ENCODE measurements around the gene SKIL.

Gene SKIL

DNA sequence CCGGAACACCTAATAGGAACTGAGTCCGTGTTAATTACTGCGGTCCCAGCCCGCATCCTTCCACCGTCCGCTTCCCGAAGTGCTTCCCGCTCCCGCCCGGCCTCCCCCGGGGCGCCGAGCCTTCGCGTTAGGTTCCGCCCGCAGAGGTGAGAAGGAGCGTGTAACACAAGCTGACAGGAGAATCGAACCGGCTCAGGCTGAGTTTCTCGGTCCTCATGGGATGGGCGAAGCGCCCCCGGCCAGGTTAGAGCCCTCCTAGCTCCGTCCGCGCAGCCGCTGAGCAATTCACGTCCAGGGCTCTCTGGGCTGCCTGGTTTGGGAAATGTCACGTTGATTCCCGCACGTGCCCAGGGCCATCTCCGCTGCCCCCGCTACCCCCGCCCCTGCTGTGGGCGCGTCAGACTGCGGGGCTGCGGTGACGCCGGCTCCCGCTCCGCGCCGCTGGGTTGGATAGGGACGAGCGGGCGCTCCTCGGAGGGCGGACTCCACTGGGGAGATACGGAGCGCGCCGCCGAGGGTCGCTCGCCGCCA is 62.1 kb downstream of the SKIL start:
- TF ChIP-seq, protein P1, sequence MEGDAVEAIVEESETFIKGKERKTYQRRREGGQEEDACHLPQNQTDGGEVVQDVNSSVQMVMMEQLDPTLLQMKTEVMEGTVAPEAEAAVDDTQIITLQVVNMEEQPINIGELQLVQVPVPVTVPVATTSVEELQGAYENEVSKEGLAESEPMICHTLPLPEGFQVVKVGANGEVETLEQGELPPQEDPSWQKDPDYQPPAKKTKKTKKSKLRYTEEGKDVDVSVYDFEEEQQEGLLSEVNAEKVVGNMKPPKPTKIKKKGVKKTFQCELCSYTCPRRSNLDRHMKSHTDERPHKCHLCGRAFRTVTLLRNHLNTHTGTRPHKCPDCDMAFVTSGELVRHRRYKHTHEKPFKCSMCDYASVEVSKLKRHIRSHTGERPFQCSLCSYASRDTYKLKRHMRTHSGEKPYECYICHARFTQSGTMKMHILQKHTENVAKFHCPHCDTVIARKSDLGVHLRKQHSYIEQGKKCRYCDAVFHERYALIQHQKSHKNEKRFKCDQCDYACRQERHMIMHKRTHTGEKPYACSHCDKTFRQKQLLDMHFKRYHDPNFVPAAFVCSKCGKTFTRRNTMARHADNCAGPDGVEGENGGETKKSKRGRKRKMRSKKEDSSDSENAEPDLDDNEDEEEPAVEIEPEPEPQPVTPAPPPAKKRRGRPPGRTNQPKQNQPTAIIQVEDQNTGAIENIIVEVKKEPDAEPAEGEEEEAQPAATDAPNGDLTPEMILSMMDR (IDR thresholded peaks at IDR 0.05), result no peak
- H3K4me3 ChIP-seq, result peak overlapping the region; percentile 75
- DNase-seq (ENCODE audit: low spot score), result no peak
- H3K27ac ChIP-seq, result peak overlapping the region; percentile 27 to 74

DNA sequence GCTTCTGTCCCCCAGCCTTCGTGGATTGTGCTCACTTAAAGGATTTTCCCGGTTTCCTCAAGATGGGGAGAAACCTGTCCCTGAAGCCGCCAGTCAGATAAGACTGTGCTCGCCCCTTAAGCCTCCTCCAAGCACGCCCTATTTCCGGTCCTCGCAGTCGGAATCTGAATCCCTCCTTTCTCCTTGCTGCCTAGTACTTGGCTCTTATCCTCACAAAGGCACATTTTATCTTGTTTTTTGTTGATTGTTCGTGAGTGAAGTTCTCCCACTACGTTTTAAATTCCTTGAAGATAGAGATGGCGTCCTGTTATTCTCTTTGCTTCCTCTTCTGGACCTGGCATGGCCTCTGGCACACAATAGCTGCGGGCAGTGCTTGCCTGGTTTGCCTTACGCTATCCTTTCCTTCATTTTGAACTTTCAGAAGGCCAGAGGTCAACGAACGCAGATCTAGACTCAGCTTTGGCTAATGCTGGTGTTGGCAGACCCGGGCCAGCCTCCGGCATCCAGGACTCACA is 62.8 kb downstream of the SKIL start:
- Histone ChIP-seq H3K27ac (peak overlapping the region; percentile 27 to 74), H3K4me3 (peak overlapping the region; percentile 75)
- no peak for DNase-seq (ENCODE audit: low spot score)
- TF ChIP-seq, protein P1 (IDR thresholded peaks at IDR 0.05), result no peak

DNA sequence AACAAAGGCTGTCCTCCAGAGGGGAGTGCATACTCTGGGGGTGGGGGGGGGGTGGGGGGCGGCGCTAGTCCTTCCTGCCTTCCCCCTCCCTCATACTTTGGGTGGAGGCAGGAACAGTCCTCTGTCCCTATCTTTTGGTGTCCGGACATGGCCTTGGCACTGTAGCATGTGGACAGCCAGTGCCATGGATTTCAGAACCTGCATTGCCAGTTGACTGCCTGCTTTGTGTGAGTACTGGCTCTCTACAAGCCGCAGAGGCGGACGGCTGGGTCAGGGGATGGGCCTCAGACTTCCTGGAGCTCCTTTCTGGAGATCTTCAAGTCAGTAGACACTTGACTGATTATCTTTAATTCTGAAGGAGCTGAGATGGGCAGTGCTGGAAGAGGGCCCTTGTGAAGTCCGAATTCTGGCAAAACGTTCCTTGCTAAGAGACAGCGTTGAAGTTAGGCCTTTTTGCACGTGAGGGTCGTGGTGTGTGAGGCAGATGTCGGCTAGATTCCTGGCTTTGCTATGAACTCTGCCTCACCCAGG is 63.7 kb downstream of the SKIL start:
- Histone ChIP-seq H3K27ac (peak overlapping the region in 1 of 2 donors; percentile 74), H3K4me3 (peak overlapping the region; percentile 75)
- no peak for DNase-seq (ENCODE audit: low spot score)
- TF ChIP-seq, protein P1 (IDR thresholded peaks at IDR 0.05), result no peak

DNA sequence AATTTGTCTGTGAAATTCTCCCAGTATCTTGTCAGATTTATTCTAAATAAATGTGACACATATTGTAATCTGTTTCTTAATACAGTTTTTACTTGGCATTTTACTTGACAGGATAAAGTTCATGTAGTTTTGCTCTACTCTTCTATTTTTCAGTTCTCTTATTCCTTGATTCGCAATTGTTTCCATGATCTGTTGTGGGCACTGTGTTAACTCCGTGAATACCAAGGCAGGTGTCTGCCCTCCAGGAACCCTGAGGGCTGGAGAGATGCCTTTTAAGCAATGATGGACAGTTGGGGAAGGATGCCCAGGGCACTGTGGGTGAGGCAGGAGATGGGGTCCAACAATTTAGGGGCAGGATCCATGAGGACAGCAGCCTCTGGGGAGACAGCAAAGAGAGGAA is 64.2 kb downstream of the SKIL start:
- H3K4me3 ChIP-seq, result peak overlapping the region; percentile 75
- peak overlapping the region in 1 of 2 donors; percentile 74 for H3K27ac ChIP-seq
- DNase-seq (ENCODE audit: low spot score), result no peak
- TF ChIP-seq, protein P1 (IDR thresholded peaks at IDR 0.05), result no peak

DNA sequence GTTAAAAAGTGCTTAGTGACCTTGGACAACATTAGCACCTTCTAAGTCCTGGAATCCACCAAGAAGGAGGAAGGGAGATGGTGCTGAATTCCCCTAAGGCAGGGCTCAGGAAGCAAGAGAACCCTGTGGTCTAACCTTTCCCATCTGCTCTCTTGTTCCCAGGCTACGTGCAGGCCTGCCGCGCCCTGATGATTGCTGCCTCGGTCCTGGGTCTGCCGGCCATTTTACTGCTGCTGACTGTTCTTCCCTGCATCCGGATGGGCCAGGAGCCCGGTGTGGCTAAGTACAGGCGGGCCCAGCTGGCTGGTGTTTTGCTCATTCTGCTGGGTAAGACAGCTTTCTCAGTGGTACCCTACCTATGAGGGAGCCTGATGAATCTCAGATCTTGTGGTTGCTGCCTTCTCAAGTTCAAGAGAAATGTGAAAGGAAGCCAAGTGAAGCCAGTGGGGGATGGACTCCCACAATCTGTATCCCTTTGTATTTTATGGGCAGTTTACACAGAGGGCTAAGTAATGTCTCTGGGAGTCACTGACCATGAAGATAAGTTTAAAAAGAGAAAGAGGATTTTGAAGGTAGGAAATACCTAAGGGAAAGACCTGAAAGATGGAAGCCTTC is 65.6 kb downstream of the SKIL start:
- no peak for DNase-seq (ENCODE audit: low spot score)
- Histone ChIP-seq H3K27ac (no peak overlapping the region), H3K4me3 (no peak overlapping the region)
- TF ChIP-seq, protein P1 (IDR thresholded peaks at IDR 0.05), result no peak

DNA sequence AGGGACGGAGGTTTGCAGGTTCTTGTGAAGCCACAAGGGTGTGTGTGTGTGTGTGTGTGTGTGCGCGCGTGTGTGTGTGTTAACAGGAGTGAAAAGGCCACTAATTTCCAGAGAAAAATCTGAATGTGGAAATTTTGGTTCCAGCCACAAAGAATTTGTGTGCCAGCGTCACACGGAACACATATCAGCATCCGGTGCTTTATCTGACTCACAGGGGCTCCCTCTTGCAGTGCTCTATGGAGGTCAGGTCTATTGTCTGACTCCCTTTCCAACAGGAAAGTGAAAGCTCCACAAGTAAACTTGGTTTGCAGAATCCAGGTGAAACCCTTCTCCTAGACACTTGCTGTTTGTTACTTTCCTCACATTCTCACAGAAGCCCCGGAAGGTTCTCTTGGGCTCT is 67.4 kb downstream of the SKIL start:
- no peak for DNase-seq (ENCODE audit: low spot score)
- no peak overlapping the region for H3K4me3 ChIP-seq
- TF ChIP-seq, protein P1 (IDR thresholded peaks at IDR 0.05), result no peak
- H3K27ac ChIP-seq, result no peak overlapping the region
